GM12872 (cell line): ENCODE results near the gene STAMBP.

ENCODE experiments used
- TF ChIP-seq, protein P1 (sequence below): IDR thresholded peaks from 3 replicates; pipeline ENCODE4 v1.5.1; 2011; ENCODE audit warnings: low read depth, mild to moderate bottlenecking, low read length, moderate library complexity; ENCODE audit not compliant: insufficient read depth

STAMBP gene

DNA sequence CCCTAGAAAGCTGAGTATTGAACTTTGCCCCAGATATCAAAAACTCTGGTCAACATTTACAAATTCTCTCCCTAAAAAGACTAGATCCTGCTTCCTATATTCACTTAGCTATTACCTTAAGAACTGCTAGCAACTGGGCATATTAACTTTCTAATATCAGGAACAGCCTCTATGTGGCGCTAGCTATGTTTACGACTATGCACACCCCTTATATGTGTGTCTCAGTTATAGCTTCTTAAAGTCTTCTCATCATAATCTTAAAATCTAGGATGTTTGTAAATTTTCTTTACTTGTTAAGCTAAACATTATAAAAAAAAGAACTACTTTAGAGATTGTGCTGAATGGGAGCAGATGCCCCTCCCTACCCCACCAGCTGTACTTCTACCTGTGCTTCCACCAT is 1.7 kb upstream of the STAMBP start:
- TF ChIP-seq, protein P1, sequence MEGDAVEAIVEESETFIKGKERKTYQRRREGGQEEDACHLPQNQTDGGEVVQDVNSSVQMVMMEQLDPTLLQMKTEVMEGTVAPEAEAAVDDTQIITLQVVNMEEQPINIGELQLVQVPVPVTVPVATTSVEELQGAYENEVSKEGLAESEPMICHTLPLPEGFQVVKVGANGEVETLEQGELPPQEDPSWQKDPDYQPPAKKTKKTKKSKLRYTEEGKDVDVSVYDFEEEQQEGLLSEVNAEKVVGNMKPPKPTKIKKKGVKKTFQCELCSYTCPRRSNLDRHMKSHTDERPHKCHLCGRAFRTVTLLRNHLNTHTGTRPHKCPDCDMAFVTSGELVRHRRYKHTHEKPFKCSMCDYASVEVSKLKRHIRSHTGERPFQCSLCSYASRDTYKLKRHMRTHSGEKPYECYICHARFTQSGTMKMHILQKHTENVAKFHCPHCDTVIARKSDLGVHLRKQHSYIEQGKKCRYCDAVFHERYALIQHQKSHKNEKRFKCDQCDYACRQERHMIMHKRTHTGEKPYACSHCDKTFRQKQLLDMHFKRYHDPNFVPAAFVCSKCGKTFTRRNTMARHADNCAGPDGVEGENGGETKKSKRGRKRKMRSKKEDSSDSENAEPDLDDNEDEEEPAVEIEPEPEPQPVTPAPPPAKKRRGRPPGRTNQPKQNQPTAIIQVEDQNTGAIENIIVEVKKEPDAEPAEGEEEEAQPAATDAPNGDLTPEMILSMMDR = peak; percentile 24; the same call in 1 of the 3 replicates

DNA sequence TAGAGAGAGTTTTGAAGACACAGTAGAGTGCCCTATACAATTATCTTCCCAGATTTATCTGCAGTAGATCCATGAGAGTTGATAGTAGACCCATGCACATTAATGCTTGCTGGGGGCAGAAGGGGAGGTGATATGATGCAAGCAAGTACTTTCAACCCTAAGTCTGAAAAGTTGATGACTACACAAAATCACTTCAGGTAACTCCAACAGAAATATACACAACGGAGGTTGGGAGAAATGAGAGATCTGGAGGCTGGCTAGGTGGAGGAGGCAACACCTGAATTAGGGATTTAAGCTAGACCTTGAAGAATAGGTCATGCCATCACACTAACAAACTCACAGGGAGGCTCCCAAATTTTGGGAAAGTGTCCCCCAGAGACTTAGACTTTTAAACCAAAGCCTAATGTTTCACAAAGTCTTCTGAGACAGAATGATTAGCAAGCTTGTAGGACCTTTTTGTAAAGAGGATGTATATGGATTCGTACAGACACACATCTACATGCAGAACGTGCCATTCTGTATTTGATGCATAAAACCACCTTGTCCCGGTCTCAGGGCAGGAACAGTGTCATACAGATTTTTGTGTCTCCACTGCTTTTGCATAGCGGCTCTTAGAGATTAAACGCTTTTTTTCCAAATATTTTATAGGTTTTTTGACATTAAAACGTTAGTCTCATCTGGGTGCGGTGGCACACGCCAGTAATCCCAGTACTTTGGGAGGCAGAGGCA is 937 bp upstream of the STAMBP start:
- TF ChIP-seq, protein P1 = no peak

DNA sequence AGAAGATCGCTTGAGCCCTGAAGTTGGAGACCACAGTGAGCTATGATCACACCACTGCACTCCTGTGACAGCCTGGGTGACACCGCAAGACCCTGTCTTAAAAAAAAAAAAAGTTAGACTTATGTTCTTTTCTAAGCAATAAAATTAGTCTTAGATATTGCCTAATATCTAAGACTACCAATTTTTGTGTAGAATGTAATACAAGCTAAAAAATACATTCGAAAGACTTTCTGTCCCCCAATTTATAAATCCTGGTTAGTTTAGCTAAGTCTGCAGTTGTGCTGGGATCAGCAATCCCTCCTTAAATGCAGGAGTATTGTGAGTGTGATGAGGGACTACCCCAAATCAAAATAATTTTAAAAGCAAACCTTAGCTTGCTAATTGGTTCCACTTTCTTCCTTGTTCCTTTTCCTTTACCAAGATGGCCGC is 358 bp upstream of the STAMBP start:
- TF ChIP-seq, protein P1 = no peak

DNA sequence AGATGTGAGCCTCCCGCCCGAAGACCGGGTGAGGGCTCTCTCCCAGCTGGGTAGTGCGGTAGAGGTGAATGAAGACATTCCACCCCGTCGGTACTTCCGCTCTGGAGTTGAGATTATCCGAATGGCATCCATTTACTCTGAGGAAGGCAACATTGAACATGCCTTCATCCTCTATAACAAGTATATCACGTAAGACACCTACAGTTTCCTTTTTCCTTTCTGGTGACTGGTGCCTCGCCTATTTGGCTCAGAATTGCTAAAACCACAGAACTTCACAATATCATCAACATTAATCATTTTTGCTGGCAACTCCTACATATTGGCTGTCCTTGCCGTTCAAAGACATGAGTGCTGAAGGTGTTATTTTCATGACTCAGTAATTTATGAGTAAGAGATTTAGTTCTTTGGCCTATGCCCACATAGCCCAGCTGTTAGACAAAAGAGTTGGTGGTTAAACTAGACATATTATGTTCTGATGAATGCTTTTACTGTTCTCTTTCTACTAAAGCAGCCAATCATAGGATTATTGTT is 2.2 kb downstream of the STAMBP start:
- TF ChIP-seq, protein P1 = no peak

DNA sequence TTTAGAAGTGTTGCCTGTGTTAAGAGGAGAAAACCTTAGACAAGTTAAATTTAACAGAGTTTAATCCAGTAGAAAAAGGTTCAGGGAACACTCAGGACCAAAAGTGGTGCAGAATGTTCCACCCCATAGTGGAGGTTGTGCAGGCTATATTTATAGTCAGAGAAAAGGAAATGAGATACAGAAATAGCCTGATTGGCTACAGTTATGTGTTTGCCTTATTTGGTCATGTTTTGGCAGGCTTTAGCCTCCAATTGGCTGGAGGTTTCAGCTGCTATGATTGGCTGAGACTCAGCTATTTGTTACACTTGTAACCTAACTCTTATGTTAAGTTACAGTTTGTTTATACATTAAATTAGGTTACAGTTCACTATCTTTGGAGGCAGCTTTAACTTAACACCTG is 4.2 kb downstream of the STAMBP start:
- TF ChIP-seq, protein P1 = no peak

DNA sequence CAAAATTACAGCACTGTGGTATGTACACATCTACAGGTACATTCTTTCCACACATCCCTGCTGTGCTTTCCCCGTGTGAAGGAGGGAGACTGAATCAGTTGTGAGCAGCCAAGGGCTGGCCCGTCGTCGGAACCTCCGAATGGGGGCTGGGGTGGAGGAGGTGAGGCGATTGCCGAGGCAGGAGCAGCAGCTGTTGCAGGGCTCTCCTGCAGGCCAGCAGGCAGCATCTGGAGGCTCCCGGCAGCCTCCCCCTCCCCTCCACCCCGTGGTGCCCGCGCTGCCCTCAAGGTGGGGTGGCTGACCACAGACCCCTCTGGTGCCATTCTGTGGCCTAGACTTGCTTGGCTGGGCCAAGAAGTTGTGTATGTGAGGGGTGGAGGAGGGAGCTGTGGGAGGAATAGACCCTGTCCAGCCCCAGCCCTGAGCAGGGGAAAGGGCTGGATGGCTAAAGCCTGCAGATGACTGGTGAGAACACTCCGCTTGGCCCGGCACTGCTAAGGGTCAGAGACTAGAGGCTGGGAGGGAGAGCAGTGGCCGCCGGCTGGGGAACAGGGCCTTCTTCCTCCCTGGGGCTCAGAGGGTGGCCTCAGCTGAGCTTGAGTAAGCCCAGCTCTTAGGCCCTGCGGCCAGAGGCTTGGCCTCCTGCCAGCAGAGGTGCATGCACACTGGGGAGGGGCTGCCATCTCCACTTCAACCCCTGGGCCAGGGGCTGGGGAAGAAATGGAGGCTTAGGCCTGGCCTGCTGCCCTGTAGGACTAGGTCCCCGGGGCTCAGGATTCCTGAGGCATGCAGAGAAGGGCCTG is 7.6 kb downstream of the STAMBP start:
- TF ChIP-seq, protein P1 = no peak

DNA sequence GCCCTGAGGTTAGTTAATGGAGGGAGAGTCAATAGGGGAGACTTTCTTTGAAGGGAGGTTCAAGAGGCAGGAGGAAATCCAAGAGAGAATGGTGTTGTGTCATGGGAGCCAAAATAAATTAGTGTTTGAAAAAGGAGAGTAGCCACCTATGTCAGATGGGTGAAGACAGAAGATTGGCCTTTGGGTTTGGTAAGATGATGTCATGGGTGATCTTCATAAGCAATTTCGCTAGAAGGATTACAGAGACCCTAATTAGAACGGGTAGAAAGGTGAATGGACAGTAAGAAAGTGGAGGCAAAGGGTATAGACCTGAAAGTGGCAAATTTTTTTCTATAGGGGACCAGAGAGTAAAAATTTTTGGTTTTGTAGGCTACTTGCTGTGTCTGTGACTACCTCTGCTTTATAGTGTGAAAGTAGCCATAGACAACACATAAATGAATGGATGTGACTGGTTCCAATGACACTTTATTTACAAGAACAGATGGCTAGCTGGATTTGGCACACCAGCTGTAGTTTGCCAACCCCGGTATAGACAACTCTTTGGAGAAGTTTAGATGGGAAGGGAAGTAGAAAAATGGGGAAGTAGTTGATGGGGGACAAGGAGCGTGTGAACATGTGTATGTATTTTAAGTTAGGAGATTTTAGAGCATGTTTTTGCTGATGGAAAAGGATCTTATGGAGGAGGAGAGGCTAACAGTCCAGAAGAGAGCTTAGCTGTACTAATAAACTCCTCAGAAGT is 9.3 kb downstream of the STAMBP start:
- TF ChIP-seq, protein P1 = no peak
